ENCODE measurements around the gene SLC25A53.

Gene SLC25A53, protein sequence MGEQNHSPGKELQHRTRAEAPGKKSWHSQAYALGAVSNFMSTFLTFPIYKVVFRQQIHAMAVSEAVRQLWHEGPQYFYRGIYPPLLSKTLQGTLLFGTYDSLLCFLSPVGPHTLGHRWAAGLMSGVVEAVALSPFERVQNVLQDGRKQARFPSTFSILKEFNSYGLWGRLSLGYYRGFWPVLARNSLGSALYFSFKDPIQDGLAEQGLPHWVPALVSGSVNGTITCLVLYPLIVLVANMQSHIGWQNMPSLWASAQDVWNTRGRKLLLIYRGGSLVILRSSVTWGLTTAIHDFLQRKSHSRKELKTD

DNA sequence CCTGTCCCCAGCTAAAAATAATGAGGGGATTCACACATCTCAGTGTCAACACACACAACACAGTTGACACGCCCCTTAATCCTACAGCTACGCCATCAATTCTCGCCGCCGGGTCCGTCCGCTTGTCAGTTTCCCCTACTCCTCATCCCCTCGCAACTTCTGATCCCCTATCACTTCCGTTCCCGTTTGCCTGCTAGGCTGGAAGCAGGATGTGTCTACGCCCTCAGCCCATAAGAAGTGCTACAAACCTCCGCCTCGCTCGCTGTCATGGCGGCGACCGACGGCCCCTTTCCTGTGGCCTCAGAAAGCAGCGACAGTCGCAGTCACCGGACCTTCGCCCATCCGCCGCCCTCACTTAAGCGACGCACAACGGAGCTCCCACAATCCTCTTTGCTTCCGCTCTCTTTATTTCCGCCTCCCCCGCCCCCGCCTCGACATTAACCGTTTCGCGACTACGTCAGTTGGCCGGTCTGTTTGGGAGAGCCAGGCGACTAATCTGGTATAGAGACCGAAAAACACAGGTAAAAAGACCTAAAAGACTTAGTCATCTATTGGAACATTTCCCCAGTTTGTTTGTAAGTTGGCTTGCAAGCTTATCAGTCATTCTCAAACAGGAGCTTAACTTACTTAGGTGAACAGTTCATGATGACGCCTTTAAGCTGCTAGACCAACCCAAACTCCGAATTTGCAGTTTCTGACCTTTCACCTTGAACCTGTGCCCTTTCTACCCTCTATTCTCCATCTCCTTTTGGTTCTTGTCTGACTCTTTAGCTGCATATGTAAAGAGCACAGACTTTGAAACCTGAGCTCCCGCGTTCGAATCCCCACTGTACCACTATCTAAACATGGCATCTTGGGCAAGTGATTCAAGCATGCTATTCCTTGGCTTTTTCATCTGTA lies at the start of gene SLC25A53:
Gene SLC25A53, minus strand, starts transcription at position 380 of the 900 bp plus-strand sequence. CDS start 51,752 bp downstream, outside the sequence.
- peak; percentile 88 for DNase-seq

- DNase-seq = no peak
Observed at GRCh38 chrX:104205548-104205947, 48.7 kb upstream of the SLC25A53 start.

DNA sequence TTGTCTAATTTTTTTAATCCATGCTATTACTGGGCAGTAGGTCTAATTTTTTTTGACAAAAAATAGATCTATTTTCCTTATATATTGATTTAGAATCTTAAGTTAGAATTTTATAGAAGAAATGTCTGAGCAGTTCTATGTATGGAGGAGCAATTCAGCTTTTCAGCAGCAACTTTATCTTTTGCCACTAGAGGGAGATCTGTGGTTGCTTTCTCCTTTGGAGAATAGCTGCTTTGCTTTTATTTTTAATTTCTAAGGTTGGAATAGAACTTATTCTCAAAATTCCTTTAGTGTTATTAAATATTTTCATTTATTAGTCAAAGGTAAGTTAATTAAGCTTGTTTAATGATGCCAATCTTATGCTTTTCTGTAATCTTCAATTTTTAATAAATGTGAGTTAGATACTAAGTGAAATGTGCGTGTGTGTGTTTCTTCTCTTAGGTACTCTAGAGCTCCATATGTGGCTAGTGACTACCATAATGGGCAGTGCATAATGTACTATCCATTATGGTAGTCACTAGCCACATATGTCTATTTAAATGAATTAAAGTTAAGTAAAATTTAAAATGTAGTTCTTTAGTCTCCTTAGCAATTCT lies 38.8 kb upstream of the SLC25A53 start:
- no peak for DNase-seq

DNA sequence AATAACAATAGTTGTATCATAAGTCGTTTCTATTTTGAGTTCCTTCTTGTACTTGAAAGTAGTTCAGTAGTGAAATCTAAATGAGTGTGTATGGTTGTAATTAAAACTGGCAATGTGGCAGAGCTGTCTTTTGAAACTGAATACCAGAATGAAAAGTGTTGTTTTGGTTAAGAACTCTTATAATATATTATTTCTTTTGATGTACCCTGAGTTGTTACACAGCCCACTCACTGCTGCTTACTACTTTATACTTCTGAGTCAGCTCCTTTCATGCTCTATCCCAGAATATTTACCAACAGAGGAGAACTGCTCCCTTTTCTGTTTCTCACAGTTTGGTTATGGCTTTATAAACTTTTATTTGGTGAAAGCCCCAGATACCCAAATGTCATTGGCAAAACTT lies 38.2 kb upstream of the SLC25A53 start:
- no peak for DNase-seq

- DNase-seq = no peak
Observed at GRCh38 chrX:104193485-104193884, 36.7 kb upstream of the SLC25A53 start.

DNA sequence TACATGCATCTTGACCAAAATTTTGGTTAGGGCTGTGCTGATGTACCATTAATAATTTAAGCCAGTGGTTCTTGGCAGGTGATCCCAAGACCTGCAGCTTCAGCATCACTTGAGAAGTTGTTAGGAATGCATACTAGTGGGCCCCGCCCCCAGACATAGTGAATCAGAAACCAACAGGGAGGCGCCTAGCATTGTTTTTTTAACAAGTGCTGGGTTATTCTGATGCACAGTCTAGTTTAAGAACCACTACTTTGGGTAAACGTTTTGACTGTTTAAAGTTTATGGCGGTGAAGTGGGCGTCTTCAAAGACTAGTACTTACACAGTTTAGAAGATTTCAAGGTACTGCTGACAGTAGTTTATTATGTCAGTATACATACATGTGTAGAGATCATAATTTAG lies 33.0 kb upstream of the SLC25A53 start:
- no peak for DNase-seq

DNA sequence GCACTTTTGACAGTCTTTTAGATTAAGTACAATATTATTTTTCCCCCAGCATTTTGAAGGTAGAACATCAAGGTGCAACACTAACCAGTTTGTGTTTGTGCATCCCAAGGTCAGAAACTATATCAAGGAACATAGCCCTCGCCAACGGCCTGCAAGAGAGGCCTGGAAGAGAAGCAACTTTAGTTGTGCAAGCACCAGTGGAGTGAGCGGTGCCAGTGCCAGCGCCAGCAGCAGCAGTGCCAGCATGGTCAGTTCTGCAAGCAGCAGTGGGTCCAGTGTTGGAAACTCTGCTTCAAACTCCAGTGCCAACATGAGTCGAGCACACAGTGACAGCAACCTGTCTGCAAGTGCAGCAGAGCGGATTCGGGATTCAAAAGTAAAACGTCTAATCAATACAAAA lies 31.1 kb upstream of the SLC25A53 start:
- DNase-seq = no peak

- no peak for DNase-seq
Observed at GRCh38 chrX:104183685-104184084, 26.9 kb upstream of the SLC25A53 start.

DNA sequence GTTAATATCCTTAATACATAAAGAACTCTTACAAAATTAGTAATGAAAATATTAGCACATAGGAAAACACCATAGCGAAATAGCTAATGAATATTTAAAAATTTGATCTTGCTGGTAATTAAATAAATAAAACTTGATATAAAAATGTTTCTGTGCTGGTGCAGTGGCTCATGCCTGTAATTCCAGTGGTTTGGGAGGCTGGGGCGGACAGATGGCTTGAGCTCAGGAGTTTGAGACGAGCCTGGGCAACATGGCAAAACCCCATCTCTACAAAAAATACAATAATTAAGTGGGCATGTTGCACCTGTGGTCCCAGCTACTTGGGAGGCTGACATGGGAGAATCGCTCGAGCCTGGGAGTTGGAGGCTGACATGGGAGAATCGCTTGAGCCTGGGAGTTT lies 17.0 kb upstream of the SLC25A53 start:
- no peak for DNase-seq

GRCh38 chrX:104172788-104173187 lies 16.0 kb upstream of the SLC25A53 start:
- no peak for DNase-seq

- no peak for DNase-seq
Observed at GRCh38 chrX:104172121-104172520, 15.3 kb upstream of the SLC25A53 start.

DNA sequence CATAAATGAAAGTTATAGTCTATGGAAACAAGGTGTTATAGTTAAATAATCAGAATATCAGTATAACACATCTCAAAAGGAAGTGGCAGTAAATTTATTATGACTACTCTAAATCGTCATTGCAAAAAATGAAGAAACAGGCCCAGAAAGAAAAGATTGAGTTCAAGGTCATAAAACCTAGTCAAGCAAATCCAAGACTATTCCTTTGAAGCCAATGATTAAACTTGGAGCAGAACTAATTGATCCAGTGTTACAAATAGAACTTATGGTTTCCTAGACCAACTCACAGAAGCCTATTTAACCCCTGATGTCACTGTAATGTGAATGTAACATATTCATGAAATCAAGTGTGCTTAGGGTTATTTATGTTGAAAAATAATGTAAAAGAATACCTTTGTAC lies 11.3 kb upstream of the SLC25A53 start:
- no peak for DNase-seq

DNA sequence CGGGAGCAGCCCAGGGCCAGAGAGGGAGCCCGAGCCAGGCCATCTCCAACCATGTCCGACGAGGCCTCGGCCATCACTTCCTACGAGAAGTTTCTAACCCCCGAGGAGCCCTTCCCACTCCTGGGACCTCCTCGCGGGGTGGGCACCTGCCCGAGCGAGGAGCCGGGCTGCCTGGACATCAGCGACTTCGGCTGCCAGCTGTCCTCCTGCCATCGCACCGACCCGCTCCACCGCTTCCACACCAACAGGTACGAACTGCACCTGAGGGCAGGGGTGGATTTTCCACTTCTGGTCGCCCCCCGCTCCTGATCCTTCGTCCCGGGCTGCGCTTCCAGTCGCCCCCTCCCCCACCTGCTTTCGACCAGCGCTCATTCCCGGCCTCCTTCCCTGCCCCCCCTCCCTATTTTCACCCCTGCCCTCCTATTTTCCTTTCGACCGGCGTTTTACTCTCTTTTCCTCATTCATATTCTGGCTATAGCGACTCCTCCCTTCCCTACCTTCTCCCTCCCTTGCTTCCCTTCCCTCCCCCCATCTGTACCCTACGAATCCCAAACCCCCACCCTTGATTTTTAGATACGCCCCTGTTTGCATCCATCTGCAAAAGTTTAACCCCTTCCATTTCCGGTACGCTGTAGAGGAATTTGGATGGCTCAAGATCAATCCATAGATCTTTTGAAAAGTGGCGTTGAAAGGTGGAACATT lies 10.1 kb upstream of the SLC25A53 start:
- DNase-seq = no peak

GRCh38 chrX:104165894-104166734 lies 9.3 kb upstream of the SLC25A53 start, which contains the start of gene FAM199X:
Gene FAM199X, plus strand, starts transcription at chrX:104166453. Its CDS starts 333 bp downstream, at chrX:104166786.
- peak; percentile 77 for DNase-seq

- DNase-seq = no peak
Observed at GRCh38 chrX:104151037-104151436, 5.8 kb downstream of the SLC25A53 start.

DNA sequence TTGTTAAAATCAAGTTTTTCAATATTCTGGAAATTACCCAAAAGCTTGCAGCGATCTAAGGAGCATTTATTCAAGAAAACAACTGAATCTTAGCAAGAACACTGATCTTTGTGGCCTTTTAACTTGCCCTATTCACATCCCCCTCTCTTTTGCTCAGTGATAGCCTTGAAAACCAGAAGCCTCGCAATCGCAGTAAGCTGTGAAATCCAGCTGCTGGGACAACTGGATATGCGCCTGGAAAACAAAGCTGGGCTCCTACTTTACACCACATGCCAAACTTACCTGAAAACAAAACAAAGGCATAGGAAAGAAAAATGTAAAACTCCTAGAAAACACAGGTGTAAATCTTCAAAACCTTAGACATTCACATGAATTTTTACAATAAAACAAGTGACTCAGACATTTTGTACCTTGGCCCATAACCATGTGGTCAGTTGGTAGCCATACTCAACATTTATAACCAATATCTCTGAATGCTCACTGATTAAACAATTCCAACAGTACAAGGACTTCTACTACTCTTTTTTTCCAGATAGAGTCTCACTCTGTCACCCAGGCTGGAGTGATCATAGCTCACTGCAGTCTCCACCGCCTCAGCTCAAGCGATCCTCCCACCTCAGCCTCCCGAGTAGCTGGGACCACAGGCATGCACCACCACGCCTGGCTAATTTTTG lies 15.6 kb downstream of the SLC25A53 start:
- no peak for DNase-seq

DNA sequence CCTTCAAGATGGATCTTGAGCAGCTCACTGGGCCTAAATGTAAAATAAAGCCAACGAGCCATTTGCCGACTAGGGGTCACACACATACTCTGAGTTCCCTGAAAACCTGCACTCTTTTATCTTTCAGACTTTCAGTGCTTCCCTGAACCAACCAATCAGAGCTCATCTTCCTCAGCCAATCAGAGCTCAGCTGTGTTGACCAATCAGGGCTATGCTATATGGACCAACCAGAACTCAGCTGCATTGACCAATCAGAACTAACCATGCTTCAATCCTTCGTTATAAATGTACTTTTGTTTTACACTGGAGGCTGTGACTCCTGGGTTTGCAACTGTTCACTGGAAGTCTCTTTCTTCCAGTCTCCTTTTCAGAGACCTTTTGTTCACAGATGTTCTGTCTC lies 19.3 kb downstream of the SLC25A53 start:
- DNase-seq = no peak

DNA sequence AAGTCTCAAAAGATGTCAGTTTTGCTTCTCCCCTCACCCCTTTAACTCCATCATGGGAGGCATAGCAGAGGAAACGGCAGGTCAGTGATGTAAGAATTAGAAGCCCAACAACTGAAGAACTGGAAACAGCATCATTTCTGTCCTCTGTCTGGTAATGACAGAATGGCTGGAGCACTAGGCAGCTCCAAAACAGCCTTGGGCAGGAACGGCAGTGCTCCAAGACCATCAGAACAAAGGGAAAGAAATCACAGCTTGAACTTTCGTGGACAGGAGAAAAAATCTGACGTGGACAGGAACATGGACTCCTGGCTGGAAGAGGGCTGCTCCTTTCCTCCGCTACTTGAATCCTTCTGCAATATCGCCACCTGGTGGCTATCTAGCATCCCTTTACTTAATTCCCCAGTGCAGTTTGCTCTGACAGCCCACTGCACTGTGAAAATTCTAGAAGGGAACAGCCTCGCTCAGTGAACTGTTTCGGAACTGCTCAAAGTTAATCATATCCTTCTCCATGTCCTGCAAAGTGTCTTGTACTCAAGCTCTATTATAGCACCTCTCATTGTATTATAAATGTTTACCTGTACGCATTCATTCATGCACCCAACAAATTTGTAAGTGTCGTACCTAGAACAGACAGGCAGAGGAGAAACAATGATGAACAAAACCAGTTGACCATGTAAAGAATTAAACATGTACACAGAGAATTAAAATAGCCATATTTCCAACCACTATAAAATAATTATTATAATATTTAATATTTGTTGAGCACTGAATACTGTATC lies 20.4 kb downstream of the SLC25A53 start:
- DNase-seq = peak; percentile 32

- no peak for DNase-seq
Observed at GRCh38 chrX:104135677-104136076, 21.1 kb downstream of the SLC25A53 start.

- DNase-seq = no peak
Observed at GRCh38 chrX:104134583-104135261, 22.1 kb downstream of the SLC25A53 start.

Data from NCI-H526 treated with DMSO at 0.1 percent for 48 hours (cell line).